HG03025 (cell line): ENCODE results near the gene SLX4.

Experiments used
- ATAC-seq: cut with Tn5 transposase; IDR thresholded peaks from one replicate; pipeline ENCODE4 v1.9.1; 2021; ENCODE audit warnings: mild to moderate bottlenecking, moderate library complexity; ENCODE audit not compliant: unreplicated experiment, low FRiP score

SLX4 gene

DNA sequence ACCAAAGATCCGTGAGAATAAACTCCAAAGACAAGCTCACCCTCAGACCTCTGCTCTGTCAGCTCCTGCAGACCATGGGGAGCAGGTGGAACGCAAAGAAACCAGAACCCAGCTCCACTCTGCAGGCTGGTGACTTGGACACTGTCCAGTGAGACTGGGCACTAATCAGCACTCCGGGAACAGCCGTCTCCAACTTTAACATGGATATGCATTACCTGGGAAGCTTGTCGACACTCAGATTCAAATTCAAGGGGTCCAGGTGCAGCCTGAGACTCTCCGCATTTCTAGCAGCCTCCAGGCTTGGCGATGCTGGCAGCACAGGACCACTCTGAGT, 9.1 kb downstream of the SLX4 start:
- ATAC-seq = no peak

DNA sequence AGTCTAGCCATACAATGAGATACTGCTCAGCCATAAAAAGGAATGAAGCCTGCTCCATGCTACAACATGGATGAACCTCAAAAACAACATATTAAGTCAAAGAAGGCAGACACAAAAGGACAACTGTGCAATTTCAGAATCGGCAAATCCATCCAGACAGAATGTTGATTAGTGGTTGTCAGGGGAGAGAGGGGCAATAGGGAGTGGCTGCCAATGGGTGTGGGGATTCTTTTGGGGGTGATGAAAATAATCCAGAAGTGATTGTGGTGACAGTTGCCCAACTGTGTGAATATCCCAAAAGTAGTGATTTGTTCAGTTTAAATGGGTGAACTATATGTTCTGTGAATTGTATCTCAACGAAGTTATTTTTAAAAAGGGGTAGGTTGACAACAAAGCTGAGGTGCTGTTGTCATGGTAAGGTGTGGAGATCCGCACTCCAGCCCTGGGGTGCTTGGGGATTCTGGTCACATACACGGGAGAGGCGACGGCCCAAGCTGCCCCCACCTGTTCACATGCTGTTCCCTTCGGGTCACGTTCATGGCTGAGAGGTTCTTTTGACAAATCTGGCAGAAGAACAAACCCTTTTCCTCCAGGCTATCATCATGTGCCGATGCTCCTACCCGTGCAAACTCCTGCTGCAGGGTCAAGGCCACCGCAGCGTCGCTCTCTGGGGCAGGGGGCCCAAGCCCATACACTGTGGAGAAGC, 9.6 kb downstream of the SLX4 start:
- ATAC-seq = no peak

DNA sequence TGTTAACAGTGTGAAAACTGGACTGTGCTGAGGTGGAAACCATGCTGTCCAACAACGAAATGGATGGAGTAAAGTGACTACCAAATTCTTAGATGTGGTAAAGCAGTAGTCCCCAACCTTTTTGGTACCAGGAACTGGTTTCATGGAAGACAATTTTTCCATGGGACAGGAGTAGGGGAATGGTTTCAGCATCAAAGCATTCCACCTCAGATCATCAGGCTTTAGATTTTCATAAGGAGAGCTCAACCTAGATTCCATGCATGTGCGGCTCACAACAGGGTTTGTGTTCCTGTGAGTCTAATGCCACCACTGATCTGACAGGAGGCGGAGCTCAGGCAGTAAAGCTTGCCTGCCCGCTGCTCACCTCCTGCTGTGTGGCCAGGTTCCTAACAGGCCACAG, 11.5 kb downstream of the SLX4 start:
- ATAC-seq = no peak

DNA sequence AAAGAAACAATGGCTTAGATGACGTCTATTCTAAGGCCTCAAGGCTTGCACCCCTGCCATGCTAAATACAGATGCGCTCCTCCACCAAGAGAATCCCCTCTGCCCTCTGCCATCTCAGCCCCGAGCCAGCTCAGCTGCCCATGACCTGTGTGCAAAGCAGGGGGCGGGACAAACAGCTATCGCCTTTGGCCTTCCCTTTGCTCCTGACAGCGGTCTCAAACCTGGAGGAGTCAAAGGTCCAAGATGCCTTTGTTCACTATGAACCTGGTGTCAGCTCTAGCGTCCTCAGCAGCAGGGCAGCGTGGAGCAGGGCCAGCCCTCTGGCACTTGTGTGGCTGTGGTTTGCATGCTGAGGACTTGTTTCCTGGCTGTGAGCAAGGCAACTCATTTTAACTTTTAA, 12.3 kb downstream of the SLX4 start:
- ATAC-seq = no peak

DNA sequence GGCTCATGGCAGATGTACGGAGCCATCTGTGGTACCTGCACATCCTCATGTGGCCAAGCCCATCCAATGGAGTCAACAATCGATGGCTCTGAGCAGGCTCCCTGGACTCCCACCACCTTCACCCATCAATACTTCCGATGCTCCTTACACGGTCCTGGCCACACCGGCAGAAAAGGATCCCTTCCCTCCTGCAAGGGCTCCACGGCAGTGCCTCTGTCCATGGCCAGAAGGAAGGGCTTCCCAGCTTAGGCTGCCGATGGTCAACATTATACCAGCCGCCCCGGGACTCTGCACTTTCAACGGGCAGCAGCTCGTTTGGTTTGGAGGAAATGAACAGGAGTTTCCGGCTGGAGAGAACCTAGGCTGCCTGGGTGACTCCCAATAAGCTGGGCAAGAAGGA, 13.2 kb downstream of the SLX4 start:
- no peak for ATAC-seq

DNA sequence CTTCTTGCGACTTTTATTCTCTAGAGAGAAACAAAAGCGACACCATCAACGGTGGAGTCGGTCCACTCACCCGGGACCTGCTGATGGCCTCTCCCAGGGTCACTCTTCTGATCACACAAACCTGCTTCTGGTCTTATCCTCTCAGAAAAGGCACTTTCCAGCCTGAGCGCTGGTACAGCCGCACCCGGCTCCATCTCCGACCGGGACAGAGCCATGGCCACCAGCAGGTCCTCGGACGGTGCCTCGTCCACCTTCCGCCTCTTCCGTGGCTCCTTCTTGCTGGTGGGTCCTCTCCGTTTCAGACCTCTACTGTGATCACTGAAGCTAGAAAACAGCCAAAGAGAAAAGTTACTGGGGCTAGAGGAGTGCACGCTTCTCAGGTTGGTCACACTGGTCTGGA, 13.7 kb downstream of the SLX4 start:
- ATAC-seq = no peak

DNA sequence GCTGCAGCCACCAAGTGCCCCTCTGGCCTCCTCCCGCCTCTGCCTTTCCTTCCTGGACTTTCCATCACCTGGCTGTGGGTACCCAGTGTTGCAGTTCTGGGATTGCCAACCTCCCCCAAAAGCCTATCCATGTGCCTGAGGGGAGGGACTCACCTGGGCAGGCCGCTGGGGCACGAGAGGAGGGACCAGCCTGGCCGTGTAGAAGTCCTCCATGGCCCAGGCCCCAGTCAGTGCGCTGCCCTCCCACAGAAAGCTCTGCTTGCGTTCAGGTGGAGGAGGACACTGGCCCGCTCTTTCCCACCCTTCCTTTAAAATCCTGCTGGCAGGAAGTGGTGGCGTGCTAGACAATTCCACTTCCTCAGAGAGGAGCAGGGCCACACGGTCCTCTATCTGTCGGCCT, 14.2 kb downstream of the SLX4 start:
- no peak for ATAC-seq

DNA sequence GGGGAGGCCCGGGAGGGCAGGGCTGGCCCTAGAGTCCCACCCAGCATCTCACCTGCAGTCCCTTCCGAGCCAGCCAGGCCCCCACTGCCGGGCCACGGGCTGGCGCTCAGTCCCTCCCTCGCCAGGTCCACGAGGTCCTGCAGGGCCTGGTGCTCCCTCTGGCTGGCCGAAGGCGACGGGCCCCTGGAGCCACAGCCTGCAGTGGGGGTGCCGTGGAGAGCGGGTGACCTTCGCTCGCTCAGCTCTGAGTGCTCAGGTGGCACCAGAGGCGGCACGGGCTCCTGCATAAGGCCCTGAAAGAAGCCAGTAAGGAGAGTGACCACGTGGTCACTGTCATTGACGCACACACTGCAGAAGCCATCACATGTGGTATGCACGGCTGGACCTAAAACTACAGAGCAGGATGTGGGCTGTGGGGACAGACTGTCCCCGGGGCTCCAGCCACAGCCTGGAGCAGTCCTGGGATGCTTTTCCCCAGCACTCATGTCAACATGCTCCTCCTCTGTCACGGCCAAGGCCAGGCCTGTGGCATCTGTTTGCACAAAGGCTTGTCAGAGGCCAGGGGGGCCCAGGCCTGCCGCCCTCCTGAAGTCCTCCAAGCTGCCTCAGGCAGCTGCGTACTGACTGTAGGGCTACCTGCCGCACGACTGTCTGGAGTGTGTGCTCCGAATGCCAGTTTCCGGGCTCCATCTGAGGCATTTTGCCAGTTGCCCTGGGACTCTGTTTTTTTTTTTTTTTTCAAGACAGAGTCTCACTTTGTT, 15.1 kb downstream of the SLX4 start:
- ATAC-seq = no peak

DNA sequence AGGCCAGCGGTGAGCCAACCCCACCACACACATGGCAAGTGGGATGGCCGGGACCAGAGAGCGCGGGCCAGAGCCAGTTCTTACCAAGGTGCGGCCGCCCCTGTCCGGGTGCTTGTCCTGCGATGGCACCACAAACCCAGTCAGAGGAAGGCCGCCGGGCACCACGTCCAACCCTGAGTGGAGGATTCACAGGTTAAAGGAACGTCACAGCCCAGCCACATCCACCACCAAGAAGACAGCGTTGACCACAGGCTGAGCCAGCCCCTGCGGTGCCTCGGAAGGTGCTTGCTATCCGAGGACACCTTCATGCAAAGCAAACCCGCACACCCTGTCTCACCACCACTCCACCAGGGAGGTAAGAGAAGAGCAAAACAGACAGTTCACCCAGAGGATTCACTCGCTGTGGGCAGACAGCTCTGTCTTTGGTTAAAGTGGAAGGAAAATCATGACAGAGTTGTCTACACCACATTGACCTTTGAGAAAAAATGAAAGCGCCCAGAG, 15.8 kb downstream of the SLX4 start:
- ATAC-seq = no peak

DNA sequence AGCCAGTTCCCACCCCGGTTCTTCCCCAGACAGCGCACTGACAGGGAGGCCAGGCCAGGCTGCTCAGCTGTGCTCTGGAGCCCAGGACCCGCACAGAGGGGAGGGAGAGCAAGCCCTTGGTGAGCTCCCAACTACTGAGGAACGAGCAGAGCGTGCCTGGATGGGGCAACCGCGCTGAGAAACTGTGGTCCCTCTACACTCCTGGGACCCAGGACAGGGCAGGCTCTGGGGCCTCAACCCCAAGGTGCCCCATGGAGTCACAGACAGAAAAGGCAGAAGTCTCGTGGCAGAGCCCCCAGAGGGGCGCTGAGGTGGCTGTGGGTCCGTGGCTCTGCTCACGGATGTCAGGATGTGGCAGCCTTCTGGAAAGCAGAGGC, 16.3 kb downstream of the SLX4 start:
- no peak for ATAC-seq

DNA sequence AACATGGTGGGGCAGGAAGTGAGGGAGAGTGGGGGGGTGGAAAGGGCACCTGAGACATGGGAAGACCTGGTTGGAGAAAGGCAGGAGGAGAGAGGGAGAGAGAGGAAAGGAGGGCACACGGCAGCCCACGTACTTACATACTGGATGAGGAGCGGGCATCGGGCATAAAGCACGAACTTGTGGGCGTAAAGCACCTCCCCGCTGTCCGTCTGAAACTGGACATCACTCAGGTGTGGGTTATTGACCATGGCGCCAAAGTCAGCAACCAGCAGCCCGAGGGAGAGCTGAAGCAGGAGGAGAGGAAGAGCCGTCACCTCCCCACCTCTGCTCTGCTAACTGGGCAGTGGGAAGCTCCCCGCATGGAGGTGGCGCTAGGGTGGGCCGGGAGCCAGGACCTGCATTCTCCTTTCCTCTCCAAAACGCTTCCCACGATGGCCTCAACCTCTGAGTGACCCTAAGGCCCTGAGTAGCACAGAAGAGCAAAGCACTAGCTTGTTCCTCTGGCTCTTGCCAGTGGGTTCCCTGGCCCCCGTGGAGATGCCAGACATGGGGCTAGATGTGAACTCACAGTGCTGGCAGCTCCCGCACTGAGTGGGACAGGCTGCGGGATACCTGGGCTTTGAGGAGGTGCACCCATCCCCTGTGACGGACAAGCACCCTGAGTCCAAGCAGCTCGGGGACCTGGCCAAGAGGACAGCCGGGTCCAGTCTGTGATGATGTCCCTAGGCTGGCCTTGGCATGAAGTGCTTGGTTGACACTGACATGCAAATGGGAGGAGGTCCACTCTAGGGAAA, 16.9 kb downstream of the SLX4 start:
- ATAC-seq = no peak

DNA sequence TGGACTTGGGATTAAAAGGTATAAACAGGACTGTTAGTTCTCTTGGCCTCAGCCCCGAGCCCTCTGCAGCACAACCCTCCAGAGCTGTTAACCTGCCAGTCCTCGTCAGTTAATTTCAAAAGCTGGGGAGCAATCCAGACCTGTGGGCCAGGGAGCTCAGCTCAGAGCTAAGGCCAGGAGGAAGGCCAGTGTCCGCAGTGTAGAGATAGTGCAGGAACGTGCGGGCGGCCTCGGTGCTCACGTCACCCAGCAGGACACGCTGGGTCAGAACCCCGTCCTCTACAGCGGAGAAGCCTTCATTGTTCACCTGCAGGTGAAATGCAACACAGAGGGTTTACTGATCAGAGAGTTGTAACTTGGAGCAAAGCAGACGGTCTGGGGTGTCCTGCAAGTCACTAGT, 18.8 kb downstream of the SLX4 start:
- no peak for ATAC-seq

DNA sequence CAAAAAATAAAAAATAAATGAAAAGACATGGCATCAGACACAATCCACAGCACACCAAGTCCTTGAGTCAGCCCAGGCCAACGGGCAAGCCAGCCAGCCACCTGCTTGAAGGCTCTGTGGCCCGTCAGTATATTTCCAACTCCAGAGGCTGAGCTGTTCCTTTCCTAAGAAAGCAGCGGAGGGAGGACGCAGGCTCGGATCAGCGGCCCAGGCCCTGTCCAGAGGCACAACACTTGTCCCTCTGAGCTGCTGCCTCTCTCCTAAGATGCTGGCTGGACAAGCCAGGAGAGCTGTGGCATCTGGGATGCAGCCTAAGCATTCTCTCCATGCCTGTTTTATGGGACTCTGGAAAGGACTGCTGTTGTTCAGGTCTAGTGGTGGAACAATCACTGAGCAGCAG, 19.4 kb downstream of the SLX4 start:
- no peak for ATAC-seq

DNA sequence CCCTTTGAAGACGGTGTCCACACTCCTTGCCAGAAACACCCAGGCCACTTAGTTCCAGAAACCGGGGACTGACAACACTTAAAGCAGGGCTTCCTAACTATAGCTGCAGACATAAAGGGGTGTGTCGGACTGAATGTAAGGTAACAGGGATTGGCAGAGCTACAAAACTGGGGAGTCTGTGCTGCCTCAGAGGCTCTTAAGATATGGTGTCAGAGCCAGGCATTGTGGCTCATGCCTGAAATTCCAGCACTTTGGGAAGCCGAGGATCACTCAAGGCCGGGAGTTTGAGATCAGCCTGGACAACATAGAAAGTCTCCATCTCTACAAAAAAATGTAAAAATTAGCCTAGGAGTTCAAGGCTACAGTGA, 20.0 kb downstream of the SLX4 start:
- no peak for ATAC-seq

DNA sequence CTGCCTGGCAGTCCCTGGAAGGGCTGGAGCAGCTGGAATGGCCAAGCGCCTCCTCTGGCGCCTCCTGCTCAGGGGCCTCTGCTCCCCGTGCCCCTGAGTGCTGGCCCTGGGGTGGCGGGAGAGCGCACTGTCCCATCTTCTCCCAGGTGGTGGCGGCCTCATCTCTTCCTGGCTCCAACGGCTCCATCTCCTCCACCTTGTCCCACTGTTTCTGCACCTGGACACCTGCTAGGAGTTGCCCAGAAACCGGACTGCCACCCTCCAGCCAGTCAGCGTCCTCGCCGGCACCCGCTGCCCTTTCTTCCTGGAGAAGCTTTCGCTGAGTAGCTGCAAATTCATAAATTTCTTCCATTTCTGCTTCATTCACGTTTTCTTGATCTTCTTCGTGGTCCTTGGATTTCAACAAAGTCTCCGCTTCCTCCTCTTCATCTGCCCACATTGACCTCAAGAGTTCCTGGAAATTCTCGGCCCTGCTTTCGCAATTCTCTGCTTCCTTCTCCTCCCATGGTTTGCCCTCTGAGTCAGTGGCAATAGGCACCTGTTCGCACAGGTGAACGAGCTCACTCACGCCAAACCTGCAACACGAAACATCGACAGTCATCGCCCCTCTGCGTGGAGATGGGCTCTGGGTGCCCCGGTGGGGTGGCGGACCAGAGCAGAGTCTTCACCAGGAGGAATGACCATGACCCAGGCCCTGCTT, 20.5 kb downstream of the SLX4 start:
- ATAC-seq = no peak

DNA sequence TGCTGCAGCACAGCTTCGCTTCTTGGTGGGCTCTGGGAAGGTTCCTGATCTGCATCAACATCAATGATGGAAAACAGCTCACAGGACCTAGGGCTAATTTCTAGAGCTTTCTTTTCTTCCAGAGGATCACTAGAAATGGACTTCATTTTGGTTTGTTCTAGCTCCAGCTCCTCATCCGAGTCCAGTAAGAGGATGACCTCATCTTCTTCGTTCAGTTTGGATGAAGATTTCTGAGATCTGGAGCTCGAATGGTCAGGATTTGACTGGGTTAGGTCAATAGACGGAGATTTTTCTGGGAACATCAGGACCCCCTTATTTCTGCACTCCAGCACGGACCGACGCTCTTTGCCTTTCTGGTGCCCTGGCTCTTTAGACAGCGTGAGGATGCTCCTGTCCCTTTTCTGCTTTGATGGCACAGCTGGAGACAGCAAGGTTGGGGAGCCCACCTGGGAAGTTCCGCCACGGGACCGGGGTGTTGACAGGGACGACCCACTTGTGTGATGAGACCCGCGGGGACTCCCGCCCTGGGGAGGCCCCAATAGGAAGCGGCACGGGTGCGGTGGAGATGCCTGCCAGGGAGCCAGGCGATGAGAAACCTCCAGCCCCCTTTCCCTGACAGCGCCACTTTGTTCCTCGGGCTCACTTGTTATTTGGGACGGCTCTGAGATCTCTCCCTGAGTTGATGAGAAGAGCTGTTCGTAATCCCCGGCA, 21.3 kb downstream of the SLX4 start:
- no peak for ATAC-seq

DNA sequence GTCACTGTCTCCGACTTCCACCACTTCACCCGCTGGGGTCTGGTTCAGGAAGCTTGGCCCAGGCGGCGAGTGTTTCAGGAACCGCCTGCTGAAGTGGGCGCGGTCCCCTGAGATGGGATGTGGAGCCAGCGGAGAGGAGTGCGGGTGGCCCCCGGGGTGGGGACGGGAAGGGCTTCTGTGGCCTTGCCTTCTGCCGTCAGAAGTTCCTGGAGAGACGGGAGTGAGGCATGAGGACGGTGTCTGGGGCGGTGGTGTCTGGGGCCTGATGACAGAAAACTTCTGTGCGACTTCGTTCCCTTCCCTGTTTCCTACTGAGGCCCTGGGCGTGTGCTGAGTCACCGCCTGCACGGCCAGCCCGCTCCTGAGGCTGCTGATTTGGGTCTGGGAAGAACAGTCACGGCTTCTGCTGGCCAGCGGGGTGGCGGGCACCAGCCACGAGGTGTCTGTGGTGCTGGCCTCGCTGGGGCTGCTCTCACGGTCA, 21.9 kb downstream of the SLX4 start:
- no peak for ATAC-seq

DNA sequence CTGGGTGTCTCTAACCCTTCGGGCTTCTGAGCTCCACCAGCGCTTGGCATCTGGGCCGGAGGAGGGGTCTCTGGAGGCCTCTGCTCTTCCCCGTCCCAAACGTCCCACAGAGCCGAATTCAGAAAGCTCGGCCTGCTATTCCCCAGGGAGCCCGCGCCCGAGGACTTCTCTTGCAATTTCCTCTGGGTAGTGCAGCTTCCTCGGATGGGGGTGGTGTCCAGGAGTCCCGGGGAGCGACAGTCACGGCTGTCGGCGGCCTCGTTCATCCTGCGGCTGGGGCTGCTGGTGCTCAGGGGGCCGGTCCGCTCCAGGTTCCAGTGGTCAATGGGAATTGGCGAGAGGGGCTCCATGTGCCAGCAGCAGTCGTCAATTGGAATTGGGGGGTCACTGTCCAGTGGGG, 22.4 kb downstream of the SLX4 start:
- ATAC-seq = no peak

DNA sequence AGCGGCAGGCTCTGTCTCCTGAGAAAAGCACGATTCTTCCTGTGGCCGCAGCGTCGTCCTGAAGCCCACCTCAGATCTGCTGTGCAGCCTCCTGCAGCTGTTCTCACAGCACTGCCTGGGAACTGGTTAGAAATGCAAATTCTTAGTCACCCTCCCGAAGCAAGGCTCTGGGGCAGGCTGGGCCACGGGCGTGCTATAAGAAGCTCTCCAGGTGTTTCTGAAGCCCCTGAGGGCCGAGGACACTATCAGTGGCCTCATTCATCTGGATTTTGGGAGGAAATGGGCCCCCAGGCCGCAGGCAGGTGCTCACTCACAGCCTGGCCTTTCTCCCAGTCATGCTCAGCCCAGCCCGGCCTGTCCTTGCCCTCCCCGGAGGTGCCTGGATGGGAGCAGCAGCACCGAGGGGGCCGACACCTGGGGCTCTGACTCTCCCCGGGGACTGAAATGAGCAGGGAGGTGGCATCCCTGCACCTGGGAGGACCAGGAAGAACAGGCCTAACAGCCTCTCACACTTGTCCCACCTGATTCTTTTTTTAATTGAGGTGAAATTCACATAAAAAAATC, 23.8 kb downstream of the SLX4 start:
- ATAC-seq = no peak

DNA sequence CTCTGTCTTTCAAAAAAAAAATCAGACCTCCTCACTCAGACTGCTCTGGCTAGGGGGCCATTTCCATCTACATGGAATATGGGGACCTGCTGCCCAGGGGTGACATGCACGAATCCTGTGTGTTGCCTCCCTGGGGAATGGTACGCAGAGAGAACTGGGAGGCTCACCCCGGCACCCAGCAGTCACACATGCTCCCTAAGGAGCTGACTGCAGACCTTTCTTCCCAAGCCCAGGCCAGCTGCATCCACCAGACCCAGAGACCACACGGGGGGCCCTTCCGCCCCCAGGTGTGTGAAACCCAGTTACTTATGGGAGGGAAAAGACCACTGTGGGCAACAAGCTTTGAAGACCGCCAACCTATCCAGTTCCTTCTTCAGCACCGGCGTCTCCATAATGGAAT, 27.0 kb downstream of the SLX4 start:
- ATAC-seq = no peak
